ENCODE data around the gene RHOA.

RHOA gene

GRCh38 chr3:49313896-49314688, 97.7 kb downstream of the RHOA start:
- DNase-seq = no peak

- DNase-seq = no peak
Measured at GRCh38 chr3:49311283-49311682, 100.5 kb downstream of the RHOA start.

GRCh38 chr3:49310677-49311076, 101.1 kb downstream of the RHOA start:
- no peak for DNase-seq
